Activated T-cell treated with anti-CD3 and anti-CD28 coated beads, Interleukin-2, amount 50 U/mL, for 24 hours (primary cell): Measurements from ENCODE around the gene ALDOC.
A peak's percentile ranks its signal among the peaks of the same experiment; 100 is the strongest.

ENCODE experiments used
- DNase-seq: peaks from one replicate; pipeline ENCODE4 v3.0.0-alpha.2; 2020
- H3K27ac Mint-ChIP-seq: 2 replicates; pipeline ENCODE4 v1.8.0; 2020; ENCODE audit warnings: mild to moderate bottlenecking, mixed read lengths
- H3K27me3 Mint-ChIP-seq: 2 replicates; pipeline ENCODE4 v1.8.0; 2020; ENCODE audit warnings: mixed read lengths
- H3K36me3 Mint-ChIP-seq: 2 replicates; pipeline ENCODE4 v1.8.0; 2020; ENCODE audit warnings: low read depth, mixed read lengths
- H3K4me1 Mint-ChIP-seq: 2 replicates; pipeline ENCODE4 v1.8.0; 2020; ENCODE audit warnings: low read depth, mixed read lengths
- H3K4me3 Mint-ChIP-seq: 2 replicates; pipeline ENCODE4 v1.8.0; 2020; ENCODE audit warnings: mild to moderate bottlenecking, moderate library complexity, mixed read lengths
- H3K9me3 Mint-ChIP-seq: 2 replicates; pipeline ENCODE4 v1.8.0; 2020; ENCODE audit warnings: mixed read lengths

Gene ALDOC

GRCh38 chr17:28575126-28575795 lies 1.4 kb downstream of the ALDOC start:
- H3K36me3 Mint-ChIP-seq: peaks cover 71% of the 10 kb centered on the region
- no peaks in the 10 kb centered on the region for H3K27me3 Mint-ChIP-seq
- DNase-seq: no peak
- H3K4me3 Mint-ChIP-seq: no peak overlapping the region
- no peak overlapping the region for H3K27ac Mint-ChIP-seq
- H3K9me3 Mint-ChIP-seq: no peaks in the 10 kb centered on the region
- peaks cover 44% of the 10 kb centered on the region for H3K4me1 Mint-ChIP-seq

- DNase-seq: no peak
- Mint-ChIP-seq H3K4me1 (peaks cover 43% of the 10 kb centered on the region), H3K27ac (no peak overlapping the region), H3K27me3 (no peaks in the 10 kb centered on the region), H3K9me3 (no peaks in the 10 kb centered on the region), H3K36me3 (peaks cover 70% of the 10 kb centered on the region), H3K4me3 (no peak overlapping the region)
Measured at GRCh38 chr17:28574526-28574925, 2.2 kb downstream of the ALDOC start.

- H3K27ac Mint-ChIP-seq: no peak overlapping the region
Measured at GRCh38 chr17:28573966-28574480, 2.7 kb downstream of the ALDOC start.

GRCh38 chr17:28573521-28573920 lies 3.2 kb downstream of the ALDOC start:
- Mint-ChIP-seq H3K4me3 (no peak overlapping the region), H3K4me1 (peaks cover 45% of the 10 kb centered on the region), H3K9me3 (no peaks in the 10 kb centered on the region), H3K36me3 (peaks cover 68% of the 10 kb centered on the region), H3K27ac (no peak overlapping the region), H3K27me3 (no peaks in the 10 kb centered on the region)
- DNase-seq: no peak

More at GRCh38 chr17:28573966-28574480, 2.7 kb downstream of the ALDOC start:
- H3K36me3 Mint-ChIP-seq: peaks cover 69% of the 10 kb centered on the region
- no peak for DNase-seq
- no peak overlapping the region for H3K4me3 Mint-ChIP-seq
- H3K4me1 Mint-ChIP-seq: peaks cover 43% of the 10 kb centered on the region
- H3K9me3 Mint-ChIP-seq: no peaks in the 10 kb centered on the region
- H3K27me3 Mint-ChIP-seq: no peaks in the 10 kb centered on the region

GRCh38 chr17:28573040-28573380 lies 3.7 kb downstream of the ALDOC start:
- Mint-ChIP-seq H3K27me3 (no peaks in the 10 kb centered on the region), H3K36me3 (peaks cover 67% of the 10 kb centered on the region), H3K9me3 (no peaks in the 10 kb centered on the region), H3K4me1 (peaks cover 49% of the 10 kb centered on the region), H3K4me3 (no peak overlapping the region), H3K27ac (peak overlapping the region; percentile 0)
- no peak for DNase-seq

GRCh38 chr17:28572259-28573039 lies 4.2 kb downstream of the ALDOC start:
- Mint-ChIP-seq H3K9me3 (no peaks in the 10 kb centered on the region), H3K36me3 (peaks cover 66% of the 10 kb centered on the region), H3K4me1 (peaks cover 54% of the 10 kb centered on the region), H3K27me3 (no peaks in the 10 kb centered on the region), H3K27ac (peak overlapping the region; percentile 97), H3K4me3 (peak overlapping the region; percentile 95)
- DNase-seq: no peak

- Mint-ChIP-seq H3K9me3 (no peaks in the 10 kb centered on the region), H3K4me1 (peaks cover 53% of the 10 kb centered on the region), H3K36me3 (peaks cover 66% of the 10 kb centered on the region), H3K27ac (peak within 1 kb of the TSS; percentile 97), H3K4me3 (peak within 1 kb of the TSS; percentile 95), H3K27me3 (no peaks in the 10 kb centered on the region)
- peak; percentile 94 for DNase-seq
Measured at GRCh38 chr17:28571361-28572122, 5.2 kb downstream of the ALDOC start, which contains the start of gene PIGS. Gene PIGS (minus strand): TSS chr17:28571524. CDS start chr17:28571496, 28 bp downstream.

- Mint-ChIP-seq H3K27ac (peak overlapping the region; percentile 97), H3K9me3 (no peaks in the 10 kb centered on the region), H3K4me3 (peak overlapping the region; percentile 95), H3K36me3 (peaks cover 64% of the 10 kb centered on the region), H3K27me3 (no peaks in the 10 kb centered on the region), H3K4me1 (peaks cover 48% of the 10 kb centered on the region)
- DNase-seq: peak; percentile 70
Measured at GRCh38 chr17:28570716-28571360, 5.9 kb downstream of the ALDOC start.

GRCh38 chr17:28569446-28569845 lies 7.2 kb downstream of the ALDOC start:
- H3K4me1 Mint-ChIP-seq: peaks cover 54% of the 10 kb centered on the region
- H3K27me3 Mint-ChIP-seq: no peaks in the 10 kb centered on the region
- peak overlapping the region; percentile 95 for H3K4me3 Mint-ChIP-seq
- peak overlapping the region; percentile 74 for H3K27ac Mint-ChIP-seq
- H3K9me3 Mint-ChIP-seq: no peaks in the 10 kb centered on the region
- no peak for DNase-seq
- H3K36me3 Mint-ChIP-seq: peaks cover 66% of the 10 kb centered on the region

GRCh38 chr17:28567604-28568003 lies 9.1 kb downstream of the ALDOC start:
- Mint-ChIP-seq H3K36me3 (peaks cover 72% of the 10 kb centered on the region), H3K4me1 (peaks cover 50% of the 10 kb centered on the region), H3K27ac (peak overlapping the region; percentile 59), H3K9me3 (no peaks in the 10 kb centered on the region), H3K27me3 (no peaks in the 10 kb centered on the region), H3K4me3 (no peak overlapping the region)
- no peak for DNase-seq

- Mint-ChIP-seq H3K4me1 (peaks cover 23% of the 10 kb centered on the region), H3K36me3 (peaks cover 75% of the 10 kb centered on the region), H3K4me3 (no peak overlapping the region), H3K27me3 (no peaks in the 10 kb centered on the region), H3K9me3 (no peaks in the 10 kb centered on the region), H3K27ac (no peak overlapping the region)
- DNase-seq: no peak
Measured at GRCh38 chr17:28563475-28563874, 13.2 kb downstream of the ALDOC start.

GRCh38 chr17:28555022-28555421 lies 21.7 kb downstream of the ALDOC start:
- no peak overlapping the region for H3K27ac Mint-ChIP-seq

GRCh38 chr17:28554565-28554964 lies 22.1 kb downstream of the ALDOC start:
- peaks cover 38% of the 10 kb centered on the region for H3K4me1 Mint-ChIP-seq
- H3K27me3 Mint-ChIP-seq: no peaks in the 10 kb centered on the region
- no peak for DNase-seq
- H3K9me3 Mint-ChIP-seq: no peaks in the 10 kb centered on the region
- H3K36me3 Mint-ChIP-seq: peaks cover 71% of the 10 kb centered on the region
- H3K27ac Mint-ChIP-seq: no peak overlapping the region
- H3K4me3 Mint-ChIP-seq: no peak overlapping the region

More at GRCh38 chr17:28555022-28555421, 21.7 kb downstream of the ALDOC start:
- no peaks in the 10 kb centered on the region for H3K9me3 Mint-ChIP-seq
- H3K4me1 Mint-ChIP-seq: peaks cover 34% of the 10 kb centered on the region
- no peaks in the 10 kb centered on the region for H3K27me3 Mint-ChIP-seq
- no peak overlapping the region for H3K4me3 Mint-ChIP-seq
- peaks cover 75% of the 10 kb centered on the region for H3K36me3 Mint-ChIP-seq
- DNase-seq: no peak

GRCh38 chr17:28553000-28553505 lies 23.6 kb downstream of the ALDOC start:
- Mint-ChIP-seq H3K4me3 (peak overlapping the region; percentile 88), H3K27ac (peak overlapping the region; percentile 70), H3K4me1 (peaks cover 53% of the 10 kb centered on the region), H3K9me3 (no peaks in the 10 kb centered on the region), H3K36me3 (peaks cover 59% of the 10 kb centered on the region), H3K27me3 (no peaks in the 10 kb centered on the region)
- DNase-seq: no peak
